HG03439 (cell line): ENCODE data around the gene CDH16.

ENCODE experiments used
- ATAC-seq: cut with Tn5 transposase; IDR thresholded peaks from one replicate; pipeline ENCODE4 v1.9.1; 2021; ENCODE audit warnings: mild to moderate bottlenecking, moderate library complexity; ENCODE audit not compliant: unreplicated experiment

CDH16 gene

DNA sequence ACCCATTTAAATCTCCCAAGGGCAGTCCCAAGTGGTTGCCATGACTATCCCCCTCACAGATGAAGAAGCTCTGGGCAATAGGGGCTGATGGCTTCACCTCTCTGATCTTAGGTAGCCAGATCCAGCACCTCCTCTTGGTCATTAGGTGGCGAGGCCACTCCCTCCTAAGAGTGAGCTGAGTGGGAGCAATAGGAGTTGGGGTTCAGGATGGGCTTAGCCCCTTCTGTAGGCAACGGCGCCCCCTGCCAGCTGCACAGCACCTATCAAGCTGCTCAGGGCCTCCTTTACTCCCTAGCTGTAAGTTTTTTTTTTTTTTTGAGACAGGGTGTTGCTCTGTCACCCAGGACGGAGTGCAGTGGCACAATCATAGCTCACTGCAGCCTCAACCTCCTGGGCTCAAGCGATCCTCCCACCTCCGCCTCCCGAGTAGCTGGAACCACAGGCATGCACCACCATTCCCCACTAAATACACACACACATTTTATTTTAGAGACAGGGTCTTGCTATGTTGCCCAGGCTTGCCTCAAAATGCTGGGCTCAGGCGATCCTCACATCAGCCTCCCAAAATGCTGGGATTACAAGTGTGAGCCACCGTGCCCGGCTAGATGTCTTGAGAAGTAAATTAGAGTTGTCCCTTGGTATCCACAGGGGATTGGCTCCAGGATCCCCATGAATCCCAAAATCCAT, 10.2 kb upstream of the CDH16 start:
- no peak for ATAC-seq

DNA sequence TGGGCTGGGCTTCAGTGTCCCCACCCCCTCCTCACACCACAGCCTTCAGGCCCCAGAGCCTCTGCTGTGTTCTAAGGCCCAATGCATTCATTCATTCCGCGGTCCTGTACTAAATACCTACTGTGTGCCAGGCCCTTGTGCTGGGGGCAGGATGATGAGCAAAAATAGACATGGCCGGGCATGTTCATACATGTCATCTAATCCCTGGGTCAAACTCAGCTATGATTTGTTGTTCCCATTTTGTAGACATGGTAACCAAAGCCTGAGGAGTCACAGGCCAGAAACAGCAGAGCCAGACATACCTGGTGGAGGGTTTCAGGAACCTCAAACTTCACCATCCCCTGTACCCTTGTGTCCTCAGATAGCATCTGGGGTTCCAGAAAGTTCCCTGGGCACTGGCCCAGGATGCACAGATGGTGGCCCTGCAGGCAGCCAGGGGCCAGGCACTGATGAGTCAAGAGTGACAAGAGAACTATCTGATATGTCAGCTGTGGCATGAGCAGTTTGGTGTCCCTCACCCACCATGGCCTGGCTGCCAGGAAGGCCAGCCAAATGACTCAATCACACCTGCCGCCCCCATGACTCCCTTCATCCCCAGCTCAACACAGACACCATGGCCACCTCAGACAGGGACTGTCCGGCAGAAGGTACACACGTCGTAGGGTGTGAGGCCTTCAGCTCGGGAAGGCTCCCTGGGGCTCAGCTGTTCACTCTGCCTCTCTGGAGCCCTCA, 9.4 kb upstream of the CDH16 start:
- no peak for ATAC-seq

DNA sequence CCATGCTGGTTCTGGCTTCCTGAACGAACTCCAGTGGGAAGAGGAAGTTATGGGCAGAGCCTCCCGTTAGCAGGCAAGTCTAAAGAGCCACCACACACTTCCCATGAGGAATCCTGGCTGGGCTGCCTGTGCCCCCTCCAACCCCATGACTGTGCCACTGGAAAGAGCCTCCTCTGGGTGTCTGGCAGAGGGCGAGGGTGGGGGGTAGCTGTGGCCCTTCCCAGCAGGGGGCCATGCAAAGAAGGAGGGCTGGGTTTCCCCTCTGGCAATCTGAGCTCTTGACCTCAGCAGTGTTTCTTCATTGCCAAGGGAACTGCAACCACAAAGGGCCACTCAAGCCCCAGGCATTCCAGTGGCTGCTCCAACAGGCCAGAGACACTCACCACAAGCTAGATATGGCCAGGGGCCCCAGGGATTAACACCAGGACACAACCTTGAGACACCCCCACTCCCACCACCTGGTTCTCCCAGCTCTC, 8.3 kb upstream of the CDH16 start:
- no peak for ATAC-seq

DNA sequence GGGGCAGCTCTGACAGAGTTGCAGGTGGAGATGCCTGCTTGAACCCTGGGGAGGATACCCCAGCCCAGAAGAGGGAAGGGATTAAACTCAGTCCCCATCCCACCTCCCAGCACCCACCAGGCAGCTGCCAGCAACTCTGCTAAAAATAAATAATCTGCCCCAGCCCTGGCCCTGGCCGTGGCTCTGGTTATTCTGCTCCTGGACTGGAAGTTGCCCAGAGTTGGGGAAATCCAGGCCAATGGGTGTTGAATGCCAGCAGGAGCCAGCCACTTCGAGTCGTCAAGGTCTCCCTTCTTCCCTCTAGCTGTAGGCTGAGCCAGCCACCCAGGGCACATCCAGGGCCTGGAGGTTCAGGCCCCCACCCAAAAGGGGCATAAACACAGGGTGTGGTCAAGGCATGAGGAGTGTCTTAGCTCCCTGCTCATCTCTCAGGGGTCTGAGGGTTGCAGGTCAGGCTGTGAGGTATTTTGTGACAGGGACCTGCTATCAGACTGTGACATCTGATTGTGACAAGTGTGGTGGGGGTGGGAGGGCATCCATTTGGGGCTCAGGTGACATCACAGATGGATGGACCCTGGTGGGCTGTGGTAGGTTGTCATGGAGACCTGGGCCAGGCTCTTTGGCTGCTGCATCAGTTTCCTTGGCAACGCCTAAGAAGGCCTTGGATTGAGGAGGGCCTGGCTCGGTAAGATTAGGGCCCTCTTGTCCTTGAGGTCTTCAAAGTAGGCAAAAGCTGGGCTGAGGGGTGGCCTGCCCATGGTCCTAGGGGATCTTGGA, 7.7 kb upstream of the CDH16 start:
- ATAC-seq: no peak

DNA sequence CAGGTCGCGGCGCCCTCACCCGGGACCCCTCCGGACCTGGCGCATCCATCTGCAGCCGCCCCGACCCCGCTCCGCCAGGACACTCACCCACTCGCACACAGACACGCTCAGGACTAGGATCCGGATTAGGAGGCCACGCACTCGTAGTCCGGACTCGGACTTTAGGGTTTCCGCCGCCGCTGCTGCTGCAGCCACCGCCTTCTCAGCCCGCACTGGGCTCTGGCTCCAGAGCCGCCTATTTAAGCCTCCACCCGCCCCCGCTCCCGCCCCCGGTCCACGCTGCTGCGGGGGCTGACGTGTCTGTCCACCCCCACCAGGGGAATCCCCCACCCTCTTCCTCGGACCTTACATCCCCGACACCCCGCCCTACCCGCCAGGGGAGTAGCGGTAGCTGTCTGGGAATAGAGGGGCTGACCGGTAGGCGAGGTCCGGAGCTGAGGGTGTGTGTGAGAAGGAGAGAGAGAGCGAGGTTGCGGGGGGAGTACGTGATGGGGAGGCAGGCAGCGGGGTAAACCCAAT, 6.7 kb upstream of the CDH16 start, which contains the start of gene RRAD:
TSS of gene RRAD (minus strand) at position 214 of the 519 bp plus-strand sequence. CDS start 356 bp downstream, outside the sequence.
- ATAC-seq: no peak

DNA sequence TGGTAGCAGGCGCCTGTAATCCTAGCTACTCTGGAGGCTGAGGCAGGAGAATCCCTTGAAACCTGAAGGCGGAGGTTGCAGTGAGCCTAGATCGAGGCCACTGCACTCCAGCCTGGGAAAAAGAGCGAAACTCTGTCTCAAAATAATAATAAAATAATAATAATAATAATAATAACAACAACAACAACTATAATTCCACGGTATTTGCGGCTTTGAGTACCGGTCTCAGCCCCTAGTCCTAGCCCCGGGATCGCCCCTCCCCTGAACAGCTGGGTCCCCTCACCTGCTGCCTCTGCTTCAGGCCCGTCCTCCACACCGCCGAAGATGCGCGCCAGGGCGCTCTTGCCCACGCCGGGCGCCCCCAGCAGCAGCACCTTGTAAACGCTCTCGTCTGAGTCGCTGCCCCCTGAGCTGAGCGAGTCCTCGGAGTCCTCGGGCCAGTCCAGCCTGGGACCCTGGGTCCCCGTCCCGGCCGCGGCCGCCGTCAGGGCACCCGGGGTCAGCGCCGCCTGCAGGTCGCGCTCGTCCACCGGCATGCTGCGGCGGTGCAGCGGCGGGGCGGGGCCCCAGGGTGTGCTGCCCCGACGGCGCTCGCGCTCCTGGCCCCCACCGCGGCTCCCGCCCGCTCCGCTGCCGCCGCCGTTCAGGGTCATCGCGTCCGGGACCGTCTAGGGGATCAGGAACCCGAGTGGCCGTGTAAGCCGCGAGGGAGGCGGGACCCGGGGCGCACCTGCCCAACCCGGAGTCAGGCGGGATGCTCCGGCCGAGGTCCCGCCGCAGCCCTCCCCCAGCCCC, 6.0 kb upstream of the CDH16 start:
- no peak for ATAC-seq

DNA sequence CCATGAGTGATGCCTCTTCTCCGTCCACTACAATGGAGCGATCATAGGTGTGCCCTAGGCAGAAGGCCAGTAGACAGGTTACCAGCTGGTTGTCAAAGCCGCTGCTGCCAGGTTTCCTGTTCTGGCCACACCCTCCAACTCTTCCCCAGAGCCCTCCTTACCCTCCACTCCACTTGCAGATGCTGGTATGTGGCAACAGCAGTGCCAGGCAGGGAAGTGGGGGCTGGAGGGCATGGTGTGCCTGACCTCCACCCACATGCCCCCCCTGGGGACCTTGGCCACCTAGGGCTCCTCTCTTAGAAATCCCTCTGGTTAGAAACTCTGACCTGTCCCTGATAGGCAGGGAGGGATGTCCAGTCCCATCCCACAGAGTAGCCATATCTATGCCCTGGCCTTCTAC, 5.2 kb upstream of the CDH16 start:
- no peak for ATAC-seq

DNA sequence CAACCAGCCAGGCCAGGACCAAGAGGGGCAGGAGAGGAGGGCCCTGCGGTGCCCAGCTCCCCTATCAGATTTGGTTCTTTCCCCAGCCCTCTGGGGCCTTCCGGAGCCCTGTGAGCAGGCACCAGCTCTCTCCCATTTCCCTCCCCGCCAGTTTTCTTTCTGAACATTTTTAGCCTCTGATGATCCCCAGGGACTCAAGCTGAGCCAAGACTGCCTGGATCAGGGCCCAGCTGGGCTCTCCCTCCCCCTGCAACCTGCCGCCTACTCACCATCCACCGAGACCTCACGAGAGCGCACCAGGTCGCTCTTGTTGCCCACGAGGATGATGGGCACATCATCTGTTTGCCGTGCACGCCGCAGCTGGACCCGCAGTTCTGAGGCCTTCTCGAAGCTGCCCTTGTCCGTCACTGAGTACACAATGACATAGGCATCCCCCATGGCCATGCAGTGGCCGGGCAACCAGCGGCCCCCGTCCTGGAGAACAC, 4.6 kb upstream of the CDH16 start:
- ATAC-seq: no peak

DNA sequence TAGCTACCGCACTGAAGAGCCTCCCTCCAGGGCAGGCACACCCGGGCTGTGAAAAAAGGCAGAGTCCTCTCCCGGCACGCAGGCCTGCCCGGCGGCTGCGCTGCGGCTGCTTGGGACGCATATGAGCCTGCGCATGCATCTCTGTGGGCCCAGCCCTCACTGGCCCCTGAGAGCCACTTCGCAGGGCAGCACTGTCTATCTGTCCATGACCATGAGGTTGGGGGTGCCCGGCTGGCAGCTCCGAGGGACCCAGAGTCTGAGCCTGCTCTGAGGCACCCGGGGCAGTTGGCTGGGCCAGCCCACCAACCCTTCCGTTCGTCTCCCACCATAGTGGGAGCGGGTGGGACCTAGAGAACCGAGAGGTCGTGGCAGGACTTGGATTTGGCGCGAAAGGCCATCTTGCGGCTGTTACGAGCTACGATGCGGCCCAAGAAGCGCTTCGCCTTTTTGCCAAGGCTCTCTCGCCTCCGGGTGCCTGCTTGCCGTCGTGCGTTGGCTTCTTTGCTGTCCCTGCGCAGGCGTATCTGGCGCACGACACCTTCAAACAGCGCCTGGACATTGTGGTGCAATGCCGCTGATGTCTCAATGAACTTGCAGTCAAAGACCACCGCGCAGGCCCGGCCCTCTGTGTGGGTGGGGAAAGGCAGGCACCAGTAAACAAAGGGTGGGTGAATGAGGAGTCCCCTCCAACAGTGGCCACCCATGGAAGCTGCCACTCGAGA, 3.2 kb upstream of the CDH16 start:
- no peak for ATAC-seq

DNA sequence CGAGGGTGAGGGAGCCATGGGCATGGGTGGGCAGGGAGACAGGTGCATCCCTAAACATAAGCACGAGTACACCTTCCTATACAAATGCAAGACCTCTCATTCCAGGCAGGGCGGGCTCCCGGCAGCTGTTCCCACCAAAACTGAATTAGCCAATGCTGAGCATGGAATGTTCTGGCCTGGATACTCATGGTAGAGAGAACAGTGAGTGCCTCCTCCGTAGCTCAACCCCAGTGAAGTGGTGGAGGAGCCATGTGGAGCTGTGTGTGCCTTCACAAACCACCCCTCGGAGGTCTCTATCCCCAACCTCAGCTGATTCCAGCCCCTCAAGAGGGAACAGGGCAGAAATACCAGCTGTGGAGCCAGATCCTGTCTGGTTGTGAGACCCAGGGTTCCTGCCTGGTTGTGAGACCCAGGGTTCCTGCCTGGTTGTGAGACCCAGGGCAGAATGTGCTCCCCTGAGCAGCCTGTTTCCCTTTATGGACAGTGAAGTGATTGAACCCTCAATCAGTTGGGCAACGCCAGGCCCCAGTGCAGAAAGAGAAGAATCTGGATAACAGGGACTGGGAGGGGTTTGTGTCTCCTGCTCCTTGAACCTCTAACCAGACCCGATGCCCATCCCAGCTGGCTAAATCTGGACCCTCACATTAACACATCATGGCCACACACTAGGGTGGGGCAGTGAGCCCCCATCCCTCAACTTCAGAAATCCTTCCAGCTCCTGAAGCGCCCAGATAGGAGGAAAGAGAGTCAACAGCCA, 2.4 kb upstream of the CDH16 start:
- ATAC-seq: no peak

DNA sequence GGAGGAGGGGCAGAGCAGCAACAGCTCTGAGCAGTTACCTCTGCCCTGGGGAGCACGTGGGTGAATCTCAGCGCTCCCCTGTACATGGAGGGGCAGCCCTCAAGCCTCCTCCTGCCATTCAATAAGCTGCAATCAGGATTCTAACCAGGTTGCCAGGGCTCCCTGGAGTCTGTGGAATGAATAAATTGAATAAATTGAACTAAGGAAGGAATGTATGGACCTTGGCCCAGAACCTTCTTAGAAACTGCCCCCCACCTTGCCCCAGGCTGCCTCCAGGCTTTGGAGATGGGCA, 1.6 kb upstream of the CDH16 start:
- ATAC-seq: no peak

DNA sequence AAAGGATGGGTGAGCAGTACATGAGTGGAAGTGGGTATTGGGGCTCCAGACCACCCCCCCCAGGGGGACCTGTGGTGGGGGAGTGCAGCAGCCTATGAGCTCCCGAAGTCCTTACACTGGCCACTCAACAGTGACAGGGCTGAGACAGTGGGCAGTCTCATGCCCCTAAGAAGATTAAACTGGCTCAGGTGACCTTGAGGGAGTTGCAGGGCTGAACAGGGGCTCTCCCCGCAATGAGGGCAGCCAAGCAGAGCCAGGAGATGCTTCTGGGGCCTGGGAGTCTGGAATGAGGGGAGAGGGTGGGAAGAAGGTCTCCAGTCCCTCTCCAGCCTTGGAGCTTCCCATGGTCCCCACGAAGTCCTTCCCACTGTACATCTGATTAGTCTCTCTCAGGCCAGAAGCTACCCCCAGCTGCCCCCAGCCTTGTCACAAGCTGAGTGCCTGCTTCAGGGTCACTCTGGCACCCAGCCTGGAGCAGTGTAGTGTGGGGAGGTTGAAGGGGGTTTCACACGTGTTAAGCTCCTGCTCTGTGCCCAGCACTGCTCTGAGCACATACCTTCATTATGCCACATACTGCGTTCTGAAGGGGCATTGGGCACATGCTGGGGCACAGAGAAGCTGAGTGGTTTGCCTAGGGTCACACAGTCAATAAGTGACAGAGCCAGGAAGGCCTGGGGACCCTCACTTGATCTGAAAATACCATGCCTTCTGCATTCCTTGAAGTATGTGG, 1.0 kb upstream of the CDH16 start:
- ATAC-seq: no peak

DNA sequence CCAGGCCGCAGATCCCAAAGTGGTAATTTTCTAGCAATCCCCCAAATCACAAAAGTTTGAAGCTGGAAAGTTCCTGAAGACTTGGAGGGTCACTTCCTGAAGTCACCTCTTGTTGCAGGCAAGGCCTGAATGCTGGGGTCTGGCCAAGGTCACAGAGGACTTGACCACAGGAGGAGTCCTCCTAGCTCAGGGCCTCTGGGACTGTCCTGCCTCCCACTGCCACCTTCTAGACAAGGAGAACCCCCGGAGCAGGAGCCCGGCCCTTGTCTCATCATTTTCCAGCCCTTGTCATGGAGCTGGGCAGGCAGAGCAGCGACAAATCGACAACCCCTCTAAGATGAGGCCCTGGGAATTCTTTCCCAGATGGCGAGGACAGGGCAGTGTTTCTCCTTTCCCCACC, 330 bp downstream of the CDH16 start:
- no peak for ATAC-seq

DNA sequence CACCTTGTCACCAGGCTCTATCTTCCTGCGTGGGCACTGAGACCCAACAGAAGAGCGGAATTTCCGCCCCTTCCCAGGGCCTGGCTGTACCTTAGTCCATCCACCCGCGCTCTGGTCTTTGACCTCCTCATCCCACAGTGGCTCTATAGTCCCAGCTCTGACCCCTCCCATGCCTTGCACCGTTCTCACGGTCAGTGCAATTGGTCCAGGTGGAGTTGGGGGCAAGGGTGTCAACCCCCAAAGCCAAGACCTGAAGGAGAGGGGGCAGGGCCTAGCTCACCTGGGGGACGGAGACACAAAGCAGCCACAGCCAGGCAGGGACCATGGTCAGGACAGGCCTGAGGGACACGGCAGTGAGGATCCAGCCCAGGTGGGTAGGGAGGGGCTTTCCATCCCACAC, 944 bp downstream of the CDH16 start:
- ATAC-seq: no peak

DNA sequence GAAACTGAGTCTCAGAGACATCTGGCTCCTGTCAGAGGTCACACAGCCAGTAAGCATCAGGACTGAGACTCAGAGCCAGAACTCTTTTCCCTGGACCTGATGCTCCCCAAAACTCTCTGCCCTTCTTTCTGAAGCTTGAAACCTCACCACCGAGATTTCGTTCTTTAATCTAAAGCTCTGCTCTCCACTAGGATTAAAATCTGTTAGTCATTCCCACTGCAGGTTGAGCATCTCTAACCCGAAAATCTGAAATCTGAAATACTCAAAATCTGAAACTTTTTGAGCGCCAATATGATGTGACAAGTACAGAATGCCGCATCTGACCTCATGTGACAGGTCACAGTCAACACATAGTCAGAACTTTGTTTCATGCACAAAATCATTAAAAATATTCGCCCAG, 2.2 kb downstream of the CDH16 start:
- ATAC-seq: no peak

DNA sequence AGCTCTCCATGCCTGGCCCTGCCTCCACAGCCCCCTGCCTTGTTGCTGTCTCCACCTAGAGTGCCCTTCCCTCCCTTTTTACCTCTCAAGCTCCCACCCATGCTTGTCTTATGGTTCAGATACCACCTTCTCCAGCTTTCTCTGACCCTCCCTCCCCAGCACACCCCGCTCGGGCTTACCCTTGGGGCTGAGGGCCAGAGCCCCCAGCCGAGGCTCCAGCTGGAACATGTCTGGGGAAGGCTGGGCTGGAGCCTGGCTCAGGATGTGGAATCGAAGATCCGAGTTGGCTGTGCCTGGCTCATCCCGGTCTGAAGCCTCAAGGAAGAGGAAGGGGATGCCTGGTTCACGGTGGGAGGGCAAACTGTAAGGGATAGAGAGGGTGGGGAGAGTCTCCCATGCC, 3.6 kb downstream of the CDH16 start:
- ATAC-seq: no peak

DNA sequence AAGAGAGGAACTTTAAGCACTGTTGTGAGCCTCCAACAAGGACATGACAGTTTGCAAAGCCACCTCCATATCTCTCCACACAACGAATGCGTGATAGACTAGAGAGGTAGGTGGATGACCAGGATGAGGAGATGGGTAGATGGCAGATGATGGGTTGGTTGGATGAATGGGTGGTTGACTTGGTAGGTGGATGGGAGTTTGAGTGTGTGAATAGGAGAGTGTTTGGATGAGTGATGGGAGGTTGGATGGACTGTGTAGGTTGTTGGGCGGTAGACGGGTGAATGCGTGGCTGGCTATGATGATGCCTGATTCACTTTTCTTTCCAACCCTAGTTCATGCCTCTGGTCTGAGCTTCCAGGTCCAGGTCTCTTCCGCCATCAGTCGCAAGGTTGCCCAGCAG, 4.1 kb downstream of the CDH16 start:
- no peak for ATAC-seq

DNA sequence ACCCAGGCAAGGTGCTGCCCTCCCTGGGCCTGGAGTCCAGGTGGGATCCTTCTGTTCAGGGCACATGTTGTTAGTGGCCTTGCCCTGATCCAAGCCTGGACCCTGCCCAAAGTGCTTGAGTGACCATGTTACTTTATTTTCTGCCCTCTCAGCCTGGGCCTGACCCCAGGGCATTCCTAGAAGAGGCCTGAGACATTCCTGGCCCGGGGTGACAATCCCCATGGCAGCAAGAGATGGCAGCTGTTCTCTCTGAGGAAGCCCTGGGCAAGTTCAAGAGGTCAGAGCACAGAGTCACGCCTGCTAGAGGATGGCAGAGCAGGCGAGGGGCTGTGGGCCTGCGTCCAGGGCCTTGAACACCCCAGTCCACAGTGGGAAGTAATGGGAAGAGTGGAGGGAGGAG, 5.0 kb downstream of the CDH16 start:
- ATAC-seq: no peak

DNA sequence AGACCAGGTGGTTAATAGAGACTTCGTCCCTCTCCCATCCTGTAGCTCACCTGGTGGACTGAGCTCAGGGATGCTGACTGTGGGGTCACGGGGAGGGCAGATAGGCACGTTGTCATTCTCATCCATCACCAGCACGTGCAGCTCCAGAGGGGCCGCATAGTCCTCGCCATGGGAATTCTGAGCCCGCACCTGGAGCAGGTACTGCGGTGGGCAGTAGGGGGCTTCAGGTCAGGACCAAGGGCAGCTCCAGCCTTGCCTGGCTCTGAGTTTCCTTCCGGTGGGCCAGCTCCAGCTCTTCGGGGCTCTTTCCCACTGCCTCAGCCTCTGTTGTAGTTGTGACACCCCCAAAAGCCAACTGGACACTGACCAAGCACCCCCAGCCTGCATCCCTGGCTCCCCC, 5.6 kb downstream of the CDH16 start:
- ATAC-seq: no peak
